ENCODE data around the gene EGR2. TPM values are rescaled to one million over a fixed set of nuclear protein-coding genes. Genes with fewer than 3 reads are reported as not detected.
A peak's percentile ranks its signal among the peaks of the same experiment; 100 is the strongest.

EGR2 gene
- total RNA-seq, 1 experiment from 2014 or later, result 0.82 TPM

GRCh38 chr10:62805231-62806099, 10.7 kb downstream of the EGR2 start:
- DNase-seq (ENCODE audit: low read depth, low spot score) (no peak), ATAC-seq (peak; percentile 62)
- in situ Hi-C loops (cut with HindIII; ENCODE audit: low pct_unique_long_range_greater_than_20kb, low sequenced_read_pairs), result no loop called here
- Histone ChIP-seq H3K27ac (ENCODE audit: low read length) (peak overlapping the region; percentile 92), H3K4me3 (ENCODE audit: low read depth in 2 of 2, low read length in 2 of 2) (peak overlapping the region; percentile 80 to 81), H3K36me3 (ENCODE audit: control insufficient read depth, insufficient read depth, low read length) (no peaks in the 10 kb centered on the region), H3K27me3 (ENCODE audit: control insufficient read depth, insufficient read depth, low read length) (peaks cover 3% of the 10 kb centered on the region; the same call in 1 of the 2 replicates), H3K4me1 (ENCODE audit: control insufficient read depth, insufficient read depth, low read length) (peaks cover 13% of the 10 kb centered on the region), H3K9me3 (ENCODE audit: control insufficient read depth, insufficient read depth, low read depth, low read length) (peaks cover 5% of the 10 kb centered on the region; the same call in 1 of the 2 replicates)
- ChIA-PET POLR2A (no interaction called here), CTCF (interaction anchor here (0.7 kb wide), 1 partner anchor 571 kb away, joined by 4 read pairs; no protein-coding TSS in a partner anchor)
- intact Hi-C loops (cut with micrococcal nuclease; ENCODE audit: unreplicated experiment), result no loop called here
- BruUV-seq (replicated peaks), result no TSS peak
- TF ChIP-seq SIN3A (IDR thresholded peaks at IDR 0.05; ENCODE audit: borderline replicate concordance, insufficient read depth, low read depth, low read length), result 0 out of 2 replicates have a peak, but pooled peaks have one; percentile 60
- no peak for TF ChIP-seq REST (IDR thresholded peaks at IDR 0.05; ENCODE audit: insufficient read depth in 1 of 2, low read depth in 2 of 2, low read length in 1 of 2)

GRCh38 chr10:62804356-62805230, 11.6 kb downstream of the EGR2 start, which contains the start of gene ADO:
Gene ADO, plus strand, starts transcription at chr10:62804720. Its CDS starts 340 bp downstream, at chr10:62805060.
- intact Hi-C loops (cut with micrococcal nuclease; ENCODE audit: unreplicated experiment), result no loop called here
- POLR2A ChIA-PET, result interaction anchor here (0.6 to 0.7 kb wide), 2 partner anchors 156 to 275 kb away, joined by 3 to 10 read pairs; no protein-coding TSS in a partner anchor

More at GRCh38 chr10:62804356-62805230, 11.6 kb downstream of the EGR2 start, which contains the start of gene ADO:
- Histone ChIP-seq H3K27ac (ENCODE audit: low read length) (peak within 1 kb of the TSS; percentile 92), H3K9me3 (ENCODE audit: control insufficient read depth, insufficient read depth, low read depth, low read length) (peaks cover 5% of the 10 kb centered on the region; the same call in 1 of the 2 replicates), H3K4me3 (ENCODE audit: low read depth in 2 of 2, low read length in 2 of 2) (peak within 1 kb of the TSS; percentile 80 to 81), H3K27me3 (ENCODE audit: control insufficient read depth, insufficient read depth, low read length) (peaks cover 4% of the 10 kb centered on the region; the same call in 1 of the 2 replicates), H3K36me3 (ENCODE audit: control insufficient read depth, insufficient read depth, low read length) (no peaks in the 10 kb centered on the region), H3K4me1 (ENCODE audit: control insufficient read depth, insufficient read depth, low read length) (peaks cover 13% of the 10 kb centered on the region)
- no TSS peak for BruUV-seq (replicated peaks)
- TF ChIP-seq POLR2AphosphoS5 (IDR thresholded peaks at IDR 0.05; ENCODE audit: low read depth, low read length) (peak; percentile 68), CTCF (IDR thresholded peaks at IDR 0.05) (no peak), SIN3A (IDR thresholded peaks at IDR 0.05; ENCODE audit: borderline replicate concordance, insufficient read depth, low read depth, low read length) (no peak; the same call in 1 of the 2 replicates), TCF7L2 (IDR thresholded peaks at IDR 0.05; ENCODE audit: low read depth, low read length) (peak; percentile 59; the same call in 1 of the 2 replicates), REST (IDR thresholded peaks at IDR 0.05; ENCODE audit: insufficient read depth in 1 of 2, low read depth in 2 of 2, low read length in 1 of 2) (no peak)
- in situ Hi-C loops (cut with HindIII; ENCODE audit: low pct_unique_long_range_greater_than_20kb, low sequenced_read_pairs), result no loop called here
- CTCF ChIA-PET, result interaction anchor here (0.7 kb wide), 1 partner anchor 570 kb away, joined by 4 read pairs; no protein-coding TSS in a partner anchor
- DNase-seq (ENCODE audit: low read depth, low spot score) (peak; percentile 71), ATAC-seq (peak; percentile 98)

Measured in Panc1 (cell line).